ENCODE measurements around the gene ANKRD52.
"Not testable (repeated sequence)": the region's sequence is repeated elsewhere in the genome, so short reads cannot be mapped to it uniquely, and the experiment has no call there.

Gene ANKRD52

DNA sequence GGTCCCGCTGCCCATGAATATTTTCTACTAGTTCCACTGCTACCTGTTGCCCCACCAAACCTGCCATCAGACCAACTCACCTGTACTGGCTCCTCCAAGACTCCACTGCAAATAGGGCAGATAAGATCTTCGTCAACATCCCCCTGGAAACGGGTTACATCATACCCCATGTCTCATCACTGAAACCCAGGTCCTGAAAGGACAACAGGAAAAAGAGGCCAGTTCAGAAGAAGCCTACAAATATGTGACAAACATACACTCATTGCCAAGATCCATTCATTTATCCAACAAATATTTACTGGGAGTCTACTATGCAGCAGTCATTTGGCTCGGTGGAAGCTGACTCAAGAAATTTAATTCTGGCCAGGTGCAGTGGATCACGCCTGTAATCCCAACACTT, 44.3 kb downstream of the ANKRD52 start:
- DNase-seq (ENCODE audit: low read depth in 1 of 2, low spot score in 1 of 2), result no peak

GRCh38 chr12:56212361-56212760, 45.8 kb downstream of the ANKRD52 start:
- no peak for DNase-seq (ENCODE audit: low read depth in 1 of 2, low spot score in 1 of 2)

DNA sequence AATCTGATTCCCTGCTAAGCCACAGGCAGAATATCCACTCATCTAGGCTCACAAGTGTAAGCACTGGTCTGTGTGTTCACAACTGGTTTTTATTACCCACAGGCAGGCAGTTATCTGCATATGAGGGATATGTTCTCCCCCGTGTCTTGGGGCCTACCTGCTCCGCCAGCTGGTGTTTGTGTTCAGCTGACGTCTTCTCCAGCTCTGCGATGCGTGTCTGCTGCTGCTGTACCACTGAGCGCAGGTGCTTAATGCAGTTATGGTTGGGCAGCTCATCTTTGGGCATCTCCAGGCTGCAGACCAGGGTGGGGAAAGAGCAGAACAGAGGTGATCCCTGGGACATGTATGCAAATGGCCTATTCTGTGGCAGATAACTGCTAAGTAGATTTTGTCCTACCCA, 50.2 kb downstream of the ANKRD52 start:
- DNase-seq (ENCODE audit: low read depth in 1 of 2, low spot score in 1 of 2), result no peak

DNA sequence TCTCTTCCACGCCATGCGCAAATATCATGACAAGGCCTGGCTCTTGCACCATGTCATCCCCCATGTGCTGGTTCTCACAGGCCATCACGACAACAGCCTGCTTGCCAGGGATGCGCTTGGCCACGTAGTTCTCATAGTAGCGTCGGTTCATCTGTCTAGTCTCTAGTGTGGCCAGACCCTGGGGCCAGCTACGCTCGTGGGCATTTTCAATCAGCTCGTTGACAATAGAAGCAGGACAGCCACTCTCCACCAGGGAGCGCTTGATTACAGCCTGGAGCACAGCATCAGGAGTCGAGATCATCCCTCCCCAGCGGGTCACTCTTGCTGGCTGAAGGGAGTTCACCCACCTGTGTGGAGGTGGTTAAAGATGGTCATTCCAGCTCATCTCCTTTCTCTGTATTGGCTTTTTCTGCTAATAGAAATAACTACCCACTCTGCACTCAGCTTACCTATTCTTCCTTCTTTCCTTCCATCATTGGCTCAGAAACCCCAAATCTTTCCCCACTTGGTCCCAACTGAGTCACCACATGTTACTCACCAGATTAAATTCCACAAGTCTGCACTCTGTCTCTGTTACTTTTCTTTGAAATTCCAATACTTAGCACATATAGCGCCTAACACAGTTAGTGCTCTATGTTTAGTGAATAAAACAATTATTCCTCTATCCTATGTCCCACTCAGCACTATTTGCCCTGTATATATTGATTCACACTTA, 51.6 kb downstream of the ANKRD52 start:
- DNase-seq (ENCODE audit: low read depth in 1 of 2, low spot score in 1 of 2), result no peak

DNA sequence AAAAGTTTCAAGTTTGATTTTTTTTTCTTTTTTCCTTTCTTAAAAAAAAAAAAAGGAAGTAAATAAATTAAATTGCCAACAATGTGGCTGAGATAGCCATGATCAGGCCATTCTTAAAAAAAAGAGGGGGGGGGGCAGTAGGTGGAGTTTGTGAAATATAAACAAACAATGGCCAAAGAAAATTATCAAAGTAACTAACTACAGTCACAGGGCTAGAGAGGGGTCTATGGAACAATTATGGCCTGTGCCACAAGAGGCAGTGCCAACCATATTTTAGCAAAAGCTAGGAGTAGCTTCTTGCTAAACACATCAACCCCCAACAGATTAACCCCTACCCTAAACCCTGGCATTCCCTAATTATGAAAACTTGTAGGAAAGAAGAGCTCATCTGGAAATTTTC, 52.7 kb downstream of the ANKRD52 start:
- no peak for DNase-seq (ENCODE audit: low read depth in 1 of 2, low spot score in 1 of 2)

DNA sequence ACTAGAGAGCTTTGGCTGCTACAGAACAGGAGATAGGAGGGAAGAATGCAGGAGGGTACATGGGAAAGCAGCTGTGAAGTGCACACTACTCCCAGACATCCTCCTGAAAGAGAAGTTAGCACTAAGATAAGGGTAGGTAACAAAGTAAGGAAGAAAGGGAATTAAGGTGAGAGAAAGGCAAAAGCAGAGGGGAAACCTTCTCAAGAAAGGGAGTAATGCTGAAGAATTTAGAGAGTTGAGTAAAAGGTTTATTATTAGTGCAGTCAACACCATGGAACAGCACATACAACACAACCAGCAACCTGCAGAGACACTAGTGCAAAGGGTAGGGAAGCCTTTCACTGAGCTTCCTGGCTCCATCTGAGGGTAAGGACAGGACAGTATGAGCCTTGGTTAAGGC, 53.9 kb downstream of the ANKRD52 start:
- no peak for DNase-seq (ENCODE audit: low read depth in 1 of 2, low spot score in 1 of 2)

DNA sequence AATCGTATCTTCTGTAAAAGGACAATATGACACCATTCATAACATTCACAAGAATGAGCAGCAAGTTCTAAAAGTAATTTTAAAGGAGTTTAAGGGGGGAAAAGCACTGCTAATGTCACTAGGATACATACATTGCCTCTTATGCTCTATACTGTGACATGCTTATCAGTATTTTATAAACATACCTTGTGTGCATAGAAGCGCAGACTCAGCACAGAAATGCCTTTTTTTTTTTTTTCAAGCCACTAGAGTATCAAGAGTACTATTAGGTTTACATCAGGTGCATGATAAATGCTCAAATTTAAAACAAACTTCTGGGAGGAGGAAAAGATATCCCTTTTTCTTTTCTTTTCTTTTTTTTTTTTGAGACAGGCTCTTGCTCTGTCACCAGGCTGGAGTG, 55.3 kb downstream of the ANKRD52 start:
- no peak for DNase-seq (ENCODE audit: low read depth in 1 of 2, low spot score in 1 of 2)

GRCh38 chr12:56202366-56202765, 55.8 kb downstream of the ANKRD52 start:
- DNase-seq (ENCODE audit: low read depth in 1 of 2, low spot score in 1 of 2), result no peak

GRCh38 chr12:56198836-56199235, 59.3 kb downstream of the ANKRD52 start:
- no peak for DNase-seq (ENCODE audit: low read depth in 1 of 2, low spot score in 1 of 2)

- no peak for DNase-seq (ENCODE audit: low read depth in 1 of 2, low spot score in 1 of 2)
Measured at GRCh38 chr12:56197921-56198635, 60.1 kb downstream of the ANKRD52 start.

- DNase-seq (ENCODE audit: low read depth in 1 of 2, low spot score in 1 of 2), result not testable (repeated sequence)
Measured at GRCh38 chr12:56196818-56197550, 61.2 kb downstream of the ANKRD52 start.

DNA sequence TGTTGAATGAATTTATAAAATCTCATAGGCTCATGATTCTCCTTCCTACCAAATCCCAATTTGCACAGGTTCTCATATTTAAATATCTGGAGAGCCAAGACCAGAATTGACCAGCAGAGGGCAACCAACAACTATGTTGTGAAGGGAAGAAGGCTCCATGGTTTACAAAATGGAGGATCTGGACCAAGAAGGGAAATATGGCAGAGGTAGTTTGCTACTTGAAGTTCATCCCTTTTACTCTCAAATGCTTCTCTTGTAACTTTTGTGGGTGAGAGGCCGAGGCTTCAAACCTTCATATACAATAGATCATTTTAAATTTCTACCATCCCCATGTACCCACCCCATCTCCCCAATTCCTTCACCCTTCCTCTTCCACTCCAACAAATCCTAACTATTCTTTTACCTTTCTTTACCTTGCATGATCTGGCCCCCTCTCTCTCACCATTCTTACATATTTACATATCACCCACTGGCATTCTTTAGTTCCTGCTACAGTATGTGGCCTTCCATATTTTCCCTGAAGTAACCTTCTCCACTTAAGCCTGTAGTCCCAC, 65.1 kb downstream of the ANKRD52 start:
- peak in 1 of 2 donors; percentile 76 for DNase-seq (ENCODE audit: low read depth in 1 of 2, low spot score in 1 of 2)

DNA sequence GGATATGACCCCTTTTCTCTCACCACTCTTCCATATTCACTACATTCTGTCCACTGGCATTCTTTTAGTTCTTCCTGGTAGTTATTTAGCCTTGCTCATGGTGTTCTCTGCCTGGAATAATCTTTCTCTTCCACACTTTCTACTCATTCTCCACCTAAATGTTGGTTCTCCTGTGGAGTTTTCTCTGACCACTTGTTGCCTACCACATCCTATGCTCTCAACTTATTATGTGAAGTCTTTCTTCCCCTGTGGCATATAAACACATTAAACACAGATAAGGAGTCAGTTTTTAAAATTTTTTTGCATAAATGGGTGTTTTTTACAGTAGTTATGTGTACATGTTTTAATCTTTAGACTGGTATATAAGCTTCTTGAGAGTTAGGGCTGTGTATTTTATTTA, 65.6 kb downstream of the ANKRD52 start:
- no peak for DNase-seq (ENCODE audit: low read depth in 1 of 2, low spot score in 1 of 2)

DNA sequence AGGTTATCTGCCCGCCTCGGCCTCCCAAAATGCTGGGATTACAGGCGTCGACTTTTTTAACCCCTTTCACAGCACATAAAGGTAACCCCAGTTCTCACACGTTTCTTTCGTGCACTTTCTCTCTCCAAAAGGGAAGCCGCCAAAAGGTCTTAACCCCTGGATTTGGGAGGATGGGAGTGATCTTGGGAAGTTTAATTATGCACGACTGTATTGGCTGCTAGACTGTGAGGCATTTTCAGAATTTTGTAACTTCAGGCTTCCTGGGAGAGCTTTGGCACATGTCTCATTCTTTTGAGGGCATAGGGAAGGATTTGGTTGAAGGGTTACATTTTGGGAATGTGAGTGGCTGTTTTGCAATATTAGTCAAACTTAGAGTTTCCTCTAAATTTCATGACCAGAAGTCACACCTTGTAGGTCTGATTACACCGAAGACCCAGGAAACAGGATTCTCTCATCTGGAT, 67.5 kb downstream of the ANKRD52 start:
- no peak for DNase-seq (ENCODE audit: low read depth in 1 of 2, low spot score in 1 of 2)

DNA sequence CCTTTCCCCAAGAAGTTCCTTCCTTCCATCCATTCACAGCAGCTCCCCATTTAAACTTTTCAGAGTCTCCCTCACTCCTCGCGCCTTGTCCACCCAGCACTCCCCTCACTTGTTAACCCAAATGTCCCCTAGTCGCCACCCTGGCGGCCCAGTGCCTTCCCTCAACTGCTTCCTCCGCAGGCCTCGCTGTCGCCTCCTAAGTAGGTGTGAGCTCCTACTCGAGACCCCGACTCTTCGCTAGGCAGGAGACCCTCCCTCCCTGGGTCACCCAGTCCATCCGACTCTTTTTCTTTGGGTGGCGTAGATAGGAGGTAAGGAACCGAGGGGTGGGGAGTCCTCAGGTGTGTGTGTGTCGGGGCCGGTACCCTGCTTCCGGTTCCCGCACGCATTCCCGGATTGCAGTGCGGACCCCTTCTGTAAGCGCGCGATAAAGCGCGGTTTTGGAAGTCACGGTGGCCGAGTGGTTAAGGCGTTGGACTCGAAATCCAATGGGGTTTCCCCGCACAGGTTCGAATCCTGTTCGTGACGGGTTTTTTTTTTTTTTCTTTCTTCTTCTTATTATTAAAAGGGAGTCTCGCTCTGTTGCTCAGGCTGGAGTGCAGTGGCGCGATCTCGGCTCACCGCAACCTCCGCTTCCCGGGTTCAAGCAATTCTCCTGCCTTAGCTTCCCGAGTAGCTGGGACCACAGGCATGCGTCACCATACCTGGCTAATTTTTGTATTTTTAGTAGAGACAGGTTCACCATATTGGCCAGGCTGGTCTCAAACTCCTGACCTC, 68.1 kb downstream of the ANKRD52 start:
- peak; percentile 89 to 93 for DNase-seq (ENCODE audit: low read depth in 1 of 2, low spot score in 1 of 2)

- peak; percentile 67 to 73 for DNase-seq (ENCODE audit: low read depth in 1 of 2, low spot score in 1 of 2)
Measured at GRCh38 chr12:56189099-56189917, 68.9 kb downstream of the ANKRD52 start, which contains the start of gene SMARCC2. Gene SMARCC2 (minus strand): TSS chr12:56189483. CDS start chr12:56189461, 22 bp downstream.

- no peak for DNase-seq (ENCODE audit: low read depth in 1 of 2, low spot score in 1 of 2)
Measured at GRCh38 chr12:56188778-56189098, 69.4 kb downstream of the ANKRD52 start.

- no peak for DNase-seq (ENCODE audit: low read depth in 1 of 2, low spot score in 1 of 2)
Measured at GRCh38 chr12:56188131-56188777, 69.9 kb downstream of the ANKRD52 start.

Data from activated CD4-positive, alpha-beta T cell treated with anti-CD3 and anti-CD28 coated beads, Interleukin-2, amount 50 U/mL, for 24 hours (primary cell).